Heart left ventricle (tissue), 13 donors: ENCODE measurements around the gene PTOV1.

Experiments used
- POLR2A ChIP-seq, 2 donors: fragments of 450-650 bp; IDR thresholded peaks; one replicate each; pipeline ENCODE4 v1.6.1; 2017; ENCODE audit warnings: antibody characterized with exemption in 2 of 2, mild to moderate bottlenecking in 2 of 2, moderate library complexity in 2 of 2
- TF ChIP-seq, protein P1 (sequence below), 12 donors: fragments of 200-600 bp; sonication (generic) in 4 of 12; IDR thresholded peaks; one replicate each; pipeline versions ENCODE4 v1.5.0 to v1.8.0; 2018 to 2022; ENCODE audit warnings: antibody characterized with exemption in 12 of 12, mild to moderate bottlenecking in 5 of 12
- donor health status: ischemic (EF 13 %, LVEDD 7.1; RV severe dilation, severe dysfunction).
- donor health status: DM: no; HTN: yes; CAD: no.
- donor health status: DM: no; HTN: no; CAD: no.
- donor health status: ischemic (EF 25% LVEDD 6.9; RV normal size, moderate dysfunction).
- donor health status: ischemic (EF 25% LVEDD 5.7; RV mildly dilated, moderate dysfunction).
- donor health status: ischemic (EF 35%, LVEDD 5.7; RV mildly dilated, moderate dysfunction).
- donor health status: nonischemic (EF 11% LVEDD 7.7; RV severe dilation, severe dysfunction).
- donor health status: DM: yes; HTN: yes; CAD: no.
- donor health status: PGD.
- donor health status: ischemic (EF 29% LVEDD 5.4; RV normal size, mild dysfunction).
- donor health status: nonischemic (EF 23%, LVEDD 6.1; RV moderate dilation, normal function).

GRCh38 chr19:49844138-49845095 lies 6.5 kb upstream of the PTOV1 start:
- no peak for TF ChIP-seq POLR2A (IDR thresholded peaks at IDR 0.05)
- TF ChIP-seq, protein P1, sequence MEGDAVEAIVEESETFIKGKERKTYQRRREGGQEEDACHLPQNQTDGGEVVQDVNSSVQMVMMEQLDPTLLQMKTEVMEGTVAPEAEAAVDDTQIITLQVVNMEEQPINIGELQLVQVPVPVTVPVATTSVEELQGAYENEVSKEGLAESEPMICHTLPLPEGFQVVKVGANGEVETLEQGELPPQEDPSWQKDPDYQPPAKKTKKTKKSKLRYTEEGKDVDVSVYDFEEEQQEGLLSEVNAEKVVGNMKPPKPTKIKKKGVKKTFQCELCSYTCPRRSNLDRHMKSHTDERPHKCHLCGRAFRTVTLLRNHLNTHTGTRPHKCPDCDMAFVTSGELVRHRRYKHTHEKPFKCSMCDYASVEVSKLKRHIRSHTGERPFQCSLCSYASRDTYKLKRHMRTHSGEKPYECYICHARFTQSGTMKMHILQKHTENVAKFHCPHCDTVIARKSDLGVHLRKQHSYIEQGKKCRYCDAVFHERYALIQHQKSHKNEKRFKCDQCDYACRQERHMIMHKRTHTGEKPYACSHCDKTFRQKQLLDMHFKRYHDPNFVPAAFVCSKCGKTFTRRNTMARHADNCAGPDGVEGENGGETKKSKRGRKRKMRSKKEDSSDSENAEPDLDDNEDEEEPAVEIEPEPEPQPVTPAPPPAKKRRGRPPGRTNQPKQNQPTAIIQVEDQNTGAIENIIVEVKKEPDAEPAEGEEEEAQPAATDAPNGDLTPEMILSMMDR (IDR thresholded peaks at IDR 0.05) = no peak
